ENCODE measurements around the gene P4HB.
A peak's percentile ranks its signal among the peaks of the same experiment; 100 is the strongest.

- TF ChIP-seq POLR2AphosphoS5 (IDR thresholded peaks at IDR 0.05; ENCODE audit: low read depth) (no peak), CTCF (IDR thresholded peaks at IDR 0.05; ENCODE audit: insufficient read depth, low read length) (no peak), REST (IDR thresholded peaks at IDR 0.05; ENCODE audit: insufficient replicate concordance, low read depth) (peak; percentile 49), GABPA (IDR thresholded peaks at IDR 0.05; ENCODE audit: low read depth) (no peak), SPI1 (IDR thresholded peaks at IDR 0.05; ENCODE audit: borderline replicate concordance, low read depth) (no peak)
Measured at GRCh38 chr17:81891303-81891552, 30.9 kb upstream of the P4HB start.

Measured in HL-60 (cell line).